GM20000 (cell line): ENCODE results near the gene PRPS1.
"Not testable (repeated sequence)": the region's sequence is repeated elsewhere in the genome, so short reads cannot be mapped to it uniquely, and the experiment has no call there.

Experiments used
- DNase-seq: peaks from one replicate; pipeline ENCODE4 v3.0.0; 2012; ENCODE audit warnings: low spot score
- CTCF ChIP-seq: IDR thresholded peaks from 2 replicates; pipeline ENCODE4 v1.5.1; 2012; ENCODE audit warnings: mild to moderate bottlenecking, control low read depth; ENCODE audit errors: extremely low read depth, missing control alignments

Gene PRPS1

GRCh38 chrX:107669261-107669660 lies 41.0 kb downstream of the PRPS1 start:
- DNase-seq: no peak
- no peak for TF ChIP-seq CTCF

GRCh38 chrX:107669885-107670628 lies 41.7 kb downstream of the PRPS1 start:
- no peak for TF ChIP-seq CTCF
- no peak for DNase-seq

- DNase-seq: not testable (repeated sequence)
Observed at GRCh38 chrX:107671256-107671655, 42.9 kb downstream of the PRPS1 start.

- peak; percentile 45 for DNase-seq
- TF ChIP-seq CTCF: peak; percentile 65
Observed at GRCh38 chrX:107672955-107673378, 44.7 kb downstream of the PRPS1 start.

- TF ChIP-seq CTCF: no peak
Observed at GRCh38 chrX:107673431-107673830, 45.1 kb downstream of the PRPS1 start.

GRCh38 chrX:107673933-107674479 lies 45.7 kb downstream of the PRPS1 start:
- no peak for TF ChIP-seq CTCF
- peak; percentile 69 for DNase-seq

More at GRCh38 chrX:107673431-107673830, 45.1 kb downstream of the PRPS1 start:
- no peak for DNase-seq

- no peak for TF ChIP-seq CTCF
- DNase-seq: no peak
Observed at GRCh38 chrX:107674480-107675364, 46.4 kb downstream of the PRPS1 start.
